Smooth muscle cell (in vitro differentiated cells): ENCODE measurements around the gene SMIM41. TPM values are rescaled to one million over a fixed set of nuclear protein-coding genes. Genes with fewer than 3 reads are reported as not detected.
"Not testable (repeated sequence)": the region's sequence is repeated elsewhere in the genome, so short reads cannot be mapped to it uniquely, and the experiment has no call there.

ENCODE experiments used
- DNase-seq: peaks from one replicate; lab custom pipeline; 2025; ENCODE audit not compliant: unreplicated experiment; lab: John Stamatoyannopoulos, UW
- H2AFZ ChIP-seq: fragments of 200-600 bp; sonication (generic); 2 replicates; pipeline ENCODE4 v1.6.0; 2016; ENCODE audit warnings: antibody characterized with exemption, low read depth, mild to moderate bottlenecking
- H3F3A ChIP-seq: fragments of 200-600 bp; sonication (generic); 2 replicates; pipeline ENCODE4 v1.6.0; 2017; ENCODE audit warnings: antibody characterized with exemption, low read depth
- H3K27ac ChIP-seq: fragments of 200-600 bp; sonication (generic); 2 replicates; pipeline ENCODE4 v1.5.1; 2016; ENCODE audit warnings: low read depth, mild to moderate bottlenecking
- H3K27me3 ChIP-seq: fragments of 200-600 bp; sonication (generic); 2 replicates; pipeline ENCODE4 v1.6.1; 2016; ENCODE audit warnings: low read depth, mild to moderate bottlenecking
- H3K36me3 ChIP-seq: fragments of 200-600 bp; sonication (generic); 2 replicates; pipeline ENCODE4 v1.5.1; 2016; ENCODE audit warnings: low read depth
- H3K4me1 ChIP-seq: fragments of 200-600 bp; sonication (generic); 2 replicates; pipeline ENCODE4 v1.5.1; 2016; ENCODE audit warnings: low read depth
- H3K4me2 ChIP-seq: fragments of 200-600 bp; sonication (generic); 2 replicates; pipeline ENCODE4 v1.6.0; 2016; ENCODE audit warnings: mild to moderate bottlenecking
- H3K4me3 ChIP-seq: fragments of 200-600 bp; sonication (generic); 2 replicates; pipeline ENCODE4 v1.5.1; 2016; ENCODE audit warnings: mild to moderate bottlenecking
- H3K79me2 ChIP-seq: fragments of 200-600 bp; sonication (generic); 2 replicates; pipeline ENCODE4 v1.6.0; 2016; ENCODE audit warnings: low read depth, mild to moderate bottlenecking
- H3K9ac ChIP-seq: fragments of 200-600 bp; sonication (generic); 2 replicates; pipeline ENCODE4 v1.6.0; 2016; ENCODE audit warnings: low read depth
- H3K9me3 ChIP-seq: fragments of 200-600 bp; sonication (generic); replicated peaks from 2 replicates; pipeline ENCODE4 v1.5.1; 2016; ENCODE audit warnings: low read depth
- H4K20me1 ChIP-seq: fragments of 200-600 bp; sonication (generic); 2 replicates; pipeline ENCODE4 v1.6.0; 2016; ENCODE audit warnings: low read depth
- CTCF ChIP-seq: fragments of 200-600 bp; sonication (generic); IDR thresholded peaks from 2 replicates; pipeline ENCODE4 v1.5.1; 2017; ENCODE audit warnings: borderline replicate concordance, mild to moderate bottlenecking, antibody characterized with exemption; ENCODE audit not compliant: insufficient read depth, poor library complexity, severe bottlenecking
- WGBS: methylation state at CpG from one replicate; pipeline ENCODE4 v1.1.7; 2016; ENCODE audit warnings: low lambda C conversion rate; 5-methylcytosine and 5-hydroxymethylcytosine counted together
- polyA plus RNA-seq: library from polyadenylated mRNA; unstranded; fragments of >200 nt; fragmentation: Nextera tagmentation; extraction: Ambion mirVana; gene quantifications from 2 replicates; pipeline ENCODE4 v1.2.1, GENCODE V29; 2016
- total RNA-seq: library from RNA; depleted of rRNA; stranded (reverse); fragments of >200 nt; gene quantifications from 2 replicates; pipeline ENCODE4 v1.2.3, GENCODE V29; 2014

The SMIM41 gene
- total and polyA plus RNA-seq, 2 experiments from 2014 or later: not detected

- Histone ChIP-seq H3K36me3 (no peaks in the 10 kb centered on the region), H3K4me1 (no peaks in the 10 kb centered on the region), H3K9me3 (no peaks in the 10 kb centered on the region), H2AFZ (no peak overlapping the region), H3K79me2 (no peaks in the 10 kb centered on the region), H4K20me1 (no peaks in the 10 kb centered on the region), H3K27me3 (peaks cover 43% of the 10 kb centered on the region), H3F3A (no peaks in the 10 kb centered on the region), H3K4me2 (no peak overlapping the region), H3K4me3 (no peak overlapping the region), H3K27ac (no peak overlapping the region), H3K9ac (no peak overlapping the region)
- no peak for DNase-seq
- WGBS: 92% methylated on average over 15 of the region's 15 CpGs
- TF ChIP-seq CTCF: no peak
Observed at GRCh38 chr12:52096332-52097044, 17.0 kb downstream of the SMIM41 start.

GRCh38 chr12:52097045-52097666 lies 17.7 kb downstream of the SMIM41 start:
- H3K27me3 ChIP-seq: peaks cover 39% of the 10 kb centered on the region
- no peak overlapping the region for H2AFZ ChIP-seq
- no peaks in the 10 kb centered on the region for H3F3A ChIP-seq
- no peak overlapping the region for H3K4me2 ChIP-seq
- H3K9me3 ChIP-seq: no peaks in the 10 kb centered on the region
- no peak for DNase-seq
- no peaks in the 10 kb centered on the region for H3K36me3 ChIP-seq
- H3K4me1 ChIP-seq: no peaks in the 10 kb centered on the region
- H3K27ac ChIP-seq: no peak overlapping the region
- H3K4me3 ChIP-seq: no peak overlapping the region
- no peak for TF ChIP-seq CTCF
- no peaks in the 10 kb centered on the region for H4K20me1 ChIP-seq
- no peak overlapping the region for H3K9ac ChIP-seq
- no peaks in the 10 kb centered on the region for H3K79me2 ChIP-seq
- WGBS: 88% methylated on average over 21 of the region's 21 CpGs

GRCh38 chr12:52104431-52105089 lies 25.1 kb downstream of the SMIM41 start:
- not testable (repeated sequence) for H3K27ac ChIP-seq, H3K4me2 ChIP-seq, H3K9me3 ChIP-seq, H3F3A ChIP-seq, DNase-seq, H3K36me3 ChIP-seq, H4K20me1 ChIP-seq, H3K4me1 ChIP-seq, H3K9ac ChIP-seq, H3K79me2 ChIP-seq, H3K4me3 ChIP-seq, H2AFZ ChIP-seq
- H3K27me3 ChIP-seq: peaks cover 51% of the 10 kb centered on the region
- 73% methylated on average over 10 of the region's 10 CpGs for WGBS

- H3K27me3 ChIP-seq, H3K36me3 ChIP-seq, H3K9ac ChIP-seq, H2AFZ ChIP-seq, H3K4me2 ChIP-seq, DNase-seq, H3K79me2 ChIP-seq, H3K4me1 ChIP-seq, H3F3A ChIP-seq, H3K4me3 ChIP-seq, H3K9me3 ChIP-seq, H4K20me1 ChIP-seq: not testable (repeated sequence)
- WGBS: 47% methylated on average over 18 of the region's 18 CpGs
- peak overlapping the region; percentile 59 for H3K27ac ChIP-seq
Observed at GRCh38 chr12:52116222-52117125, 37.0 kb downstream of the SMIM41 start.

GRCh38 chr12:52117806-52118475 lies 38.4 kb downstream of the SMIM41 start:
- not testable (repeated sequence) for DNase-seq, H4K20me1 ChIP-seq

More at GRCh38 chr12:52117806-52118475, 38.4 kb downstream of the SMIM41 start:
- not testable (repeated sequence) for H3K27me3 ChIP-seq, H3K4me2 ChIP-seq, H3K4me1 ChIP-seq, H3K27ac ChIP-seq, H3K9me3 ChIP-seq, H2AFZ ChIP-seq, H3K4me3 ChIP-seq, H3K36me3 ChIP-seq, H3F3A ChIP-seq, H3K79me2 ChIP-seq, H3K9ac ChIP-seq
- 91% methylated on average over 20 of the region's 20 CpGs for WGBS
